ENCODE data around the gene TAX1BP1. TPM values are rescaled to one million over a fixed set of nuclear protein-coding genes. Genes with fewer than 3 reads are reported as not detected.

Gene TAX1BP1
- total and polyA plus RNA-seq, 2 donors (not counting 3 experiments of a cell fraction or from before 2014, with no cell fraction given), result 77.7 to 93.2 TPM

DNA sequence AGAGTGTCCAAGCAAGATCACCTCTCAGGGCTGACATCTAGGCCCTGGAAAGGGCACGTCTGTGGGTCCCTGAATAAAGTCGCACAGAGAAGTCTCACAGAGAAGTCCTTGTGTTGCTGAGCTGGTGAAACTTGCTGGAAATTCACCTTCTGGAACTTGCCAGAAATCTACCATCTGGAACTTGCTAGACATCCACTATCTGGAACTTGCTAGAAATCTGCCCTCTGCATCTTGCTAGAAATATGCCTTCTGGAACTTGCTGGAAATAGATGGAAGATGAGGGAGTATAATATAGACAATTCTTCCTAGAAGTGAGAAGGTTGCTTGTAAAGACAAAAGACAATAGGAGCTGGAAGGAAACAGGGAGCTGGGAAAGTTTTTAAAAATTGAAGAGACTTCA, 5.4 kb upstream of the TAX1BP1 start:
- no peak for TF ChIP-seq GATA2 (IDR thresholded peaks at IDR 0.05; ENCODE audit: insufficient read depth, insufficient read length, low read depth, low read length)
- no peak for TF ChIP-seq POLR2AphosphoS5 (IDR thresholded peaks at IDR 0.05; ENCODE audit: insufficient read depth, low read depth, low read length)
- TF ChIP-seq JUN (IDR thresholded peaks at IDR 0.05; ENCODE audit: borderline replicate concordance, insufficient read depth, insufficient read length, low read depth), result no peak
- TF ChIP-seq POLR2A (IDR thresholded peaks at IDR 0.05; ENCODE audit: low read depth, low read length), result no peak
- TF ChIP-seq, protein P1, sequence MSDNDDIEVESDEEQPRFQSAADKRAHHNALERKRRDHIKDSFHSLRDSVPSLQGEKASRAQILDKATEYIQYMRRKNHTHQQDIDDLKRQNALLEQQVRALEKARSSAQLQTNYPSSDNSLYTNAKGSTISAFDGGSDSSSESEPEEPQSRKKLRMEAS (IDR thresholded peaks at IDR 0.05; ENCODE audit: insufficient read depth, insufficient read length), result no peak
- no peak for TF ChIP-seq MYC (IDR thresholded peaks at IDR 0.05; ENCODE audit: low read depth, low read length)
- TF ChIP-seq, protein P2, sequence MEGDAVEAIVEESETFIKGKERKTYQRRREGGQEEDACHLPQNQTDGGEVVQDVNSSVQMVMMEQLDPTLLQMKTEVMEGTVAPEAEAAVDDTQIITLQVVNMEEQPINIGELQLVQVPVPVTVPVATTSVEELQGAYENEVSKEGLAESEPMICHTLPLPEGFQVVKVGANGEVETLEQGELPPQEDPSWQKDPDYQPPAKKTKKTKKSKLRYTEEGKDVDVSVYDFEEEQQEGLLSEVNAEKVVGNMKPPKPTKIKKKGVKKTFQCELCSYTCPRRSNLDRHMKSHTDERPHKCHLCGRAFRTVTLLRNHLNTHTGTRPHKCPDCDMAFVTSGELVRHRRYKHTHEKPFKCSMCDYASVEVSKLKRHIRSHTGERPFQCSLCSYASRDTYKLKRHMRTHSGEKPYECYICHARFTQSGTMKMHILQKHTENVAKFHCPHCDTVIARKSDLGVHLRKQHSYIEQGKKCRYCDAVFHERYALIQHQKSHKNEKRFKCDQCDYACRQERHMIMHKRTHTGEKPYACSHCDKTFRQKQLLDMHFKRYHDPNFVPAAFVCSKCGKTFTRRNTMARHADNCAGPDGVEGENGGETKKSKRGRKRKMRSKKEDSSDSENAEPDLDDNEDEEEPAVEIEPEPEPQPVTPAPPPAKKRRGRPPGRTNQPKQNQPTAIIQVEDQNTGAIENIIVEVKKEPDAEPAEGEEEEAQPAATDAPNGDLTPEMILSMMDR (IDR thresholded peaks at IDR 0.05; ENCODE audit: extremely low read depth in 1 of 2, insufficient read depth in 1 of 2, low read depth in 1 of 2, low read length in 2 of 2), result no peak
- TF ChIP-seq EZH2 (IDR thresholded peaks at IDR 0.05; ENCODE audit: borderline replicate concordance, low read depth, low read length, severe bottlenecking), result no peak
- no peak for TF ChIP-seq FOS (IDR thresholded peaks at IDR 0.05; ENCODE audit: borderline replicate concordance, insufficient read depth, low read length)
- peak; percentile 17 for DNase-seq (ENCODE audit: low read depth, low spot score)
- Histone ChIP-seq H3K9ac (replicated peaks; ENCODE audit: extremely low read depth, insufficient read depth, low read length) (no peak overlapping the region), H3K4me2 (ENCODE audit: insufficient read depth, low read length) (no peak overlapping the region), H3K4me1 (ENCODE audit: control insufficient read depth, extremely low read depth, insufficient read depth, low read length) (peaks cover 11% of the 10 kb centered on the region), H3K27me3 (ENCODE audit: control insufficient read depth in 2 of 2, insufficient read depth in 2 of 2, low read length in 2 of 2) (no peaks in the 10 kb centered on the region), H3K36me3 (ENCODE audit: control insufficient read depth in 2 of 2, extremely low read depth in 1 of 2, insufficient read depth in 2 of 2, low read length in 2 of 2) (no peaks in the 10 kb centered on the region), H3K9me1 (replicated peaks; ENCODE audit: control insufficient read depth, extremely low read depth, insufficient read depth, low read length) (no peaks in the 10 kb centered on the region), H3K9me3 (replicated peaks; ENCODE audit: control insufficient read depth, insufficient read depth, low read length) (no peaks in the 10 kb centered on the region), H4K20me1 (replicated peaks; ENCODE audit: control insufficient read depth, extremely low read depth, insufficient read depth, low read length) (no peaks in the 10 kb centered on the region), H2AFZ (ENCODE audit: low read depth, low read length) (peak overlapping the region; percentile 26), H3K27ac (ENCODE audit: insufficient read depth, low read depth, low read length) (no peak overlapping the region), H3K79me2 (ENCODE audit: control insufficient read depth, insufficient read depth, low read length) (no peaks in the 10 kb centered on the region), H3K4me3 (replicated peaks in 1 of 3; ENCODE audit: insufficient read depth in 1 of 3, low read depth in 1 of 3, low read length in 3 of 3) (no peak overlapping the region)
- intact Hi-C loops (cut with micrococcal nuclease) (no loop called here), dilution Hi-C loops (cut with MboI; ENCODE audit: extremely low pct_ligation_motif_present, low sequenced_read_pairs) (no loop called here)
- CTCF ChIA-PET, result interaction anchor here (1.0 to 1.1 kb wide), 2 partner anchors 10 to 20 kb away, joined by 3 to 6 read pairs; no protein-coding TSS in a partner anchor
- no TSS peak for BruUV-seq (replicated peaks)
- no peak for FAIRE-seq
- POLR2A ChIA-PET, result no interaction called here

Measured in endothelial cell of umbilical vein (primary cell).